HG03280 (cell line): ENCODE results near the gene DLD.

Source experiments
- ATAC-seq: cut with Tn5 transposase; IDR thresholded peaks from one replicate; pipeline ENCODE4 v1.9.1; 2021; ENCODE audit warnings: mild to moderate bottlenecking, moderate library complexity; ENCODE audit not compliant: unreplicated experiment

Gene DLD

GRCh38 chr7:107967420-107967819 is 76.4 kb downstream of the DLD start:
- ATAC-seq: no peak

DNA sequence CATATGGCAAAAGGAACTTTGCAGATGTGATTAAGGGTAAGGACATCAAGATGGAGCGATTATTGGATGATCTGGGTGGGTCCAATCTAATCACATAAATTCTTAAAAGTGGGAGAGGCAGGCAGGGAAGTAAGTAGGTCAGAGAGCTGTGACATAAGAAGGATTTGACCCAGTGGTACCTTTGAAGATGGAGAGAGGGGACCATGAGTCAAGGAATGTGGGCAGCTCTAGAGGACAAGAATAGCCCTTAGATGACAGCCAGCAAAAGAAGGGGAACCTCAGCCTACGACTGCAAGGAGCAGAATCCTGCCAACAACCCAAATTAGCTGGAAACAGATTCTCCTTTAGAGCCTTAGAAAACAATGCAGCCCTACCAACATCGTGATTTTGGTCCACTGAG is 77.5 kb downstream of the DLD start:
- ATAC-seq: no peak

DNA sequence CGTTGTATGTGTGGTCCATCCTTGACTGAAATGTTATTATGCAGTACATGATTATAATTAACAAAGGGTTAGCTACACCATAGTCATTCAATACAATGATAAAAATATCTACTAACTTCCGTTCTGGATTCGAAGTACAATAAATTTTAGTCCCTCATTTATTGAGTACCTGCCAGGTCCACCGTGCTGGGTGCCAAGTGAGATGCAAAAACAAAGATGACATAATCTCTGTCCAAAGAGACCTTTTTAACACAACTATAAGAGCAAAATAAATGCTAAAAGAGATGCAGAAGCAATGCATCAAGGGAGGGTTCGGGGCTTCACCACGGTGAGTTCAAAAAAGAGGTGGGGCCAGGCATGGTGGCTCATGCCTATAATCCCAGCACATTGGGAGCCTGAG is 78.9 kb downstream of the DLD start:
- no peak for ATAC-seq
